ENCODE data around the gene ACVR1. TPM values are rescaled to one million over a fixed set of nuclear protein-coding genes. Genes with fewer than 3 reads are reported as not detected.
A peak's percentile ranks its signal among the peaks of the same experiment; 100 is the strongest.

The ACVR1 gene
- total RNA-seq, 2 donors from 2014 or later = 22.7 to 27.5 TPM

- H3K4me1 Mint-ChIP-seq = peaks cover 42% of the 10 kb centered on the region
- no peaks in the 10 kb centered on the region for H3K27me3 Mint-ChIP-seq
- H3K4me3 Mint-ChIP-seq = peak overlapping the region; percentile 86
- peak overlapping the region; percentile 35 for H3K27ac Mint-ChIP-seq
- no peaks in the 10 kb centered on the region for H3K9me3 Mint-ChIP-seq
- H3K36me3 Mint-ChIP-seq (ENCODE audit: low read depth) = peaks cover 10% of the 10 kb centered on the region
- peak; percentile 28 for ATAC-seq (replicated peaks)
These were observed 632 bp upstream of the ACVR1 start for GRCh38 chr2:157876786-157877138.

- Mint-ChIP-seq H3K27me3 (no peaks in the 10 kb centered on the region), H3K4me1 (peaks cover 48% of the 10 kb centered on the region), H3K9me3 (no peaks in the 10 kb centered on the region), H3K27ac (peak overlapping the region; percentile 95), H3K4me3 (peak overlapping the region; percentile 86), H3K36me3 (ENCODE audit: low read depth) (peaks cover 10% of the 10 kb centered on the region)
- ATAC-seq (replicated peaks) = peak; percentile 56
These were observed 477 bp downstream of the ACVR1 start for GRCh38 chr2:157875641-157876065.

DNA sequence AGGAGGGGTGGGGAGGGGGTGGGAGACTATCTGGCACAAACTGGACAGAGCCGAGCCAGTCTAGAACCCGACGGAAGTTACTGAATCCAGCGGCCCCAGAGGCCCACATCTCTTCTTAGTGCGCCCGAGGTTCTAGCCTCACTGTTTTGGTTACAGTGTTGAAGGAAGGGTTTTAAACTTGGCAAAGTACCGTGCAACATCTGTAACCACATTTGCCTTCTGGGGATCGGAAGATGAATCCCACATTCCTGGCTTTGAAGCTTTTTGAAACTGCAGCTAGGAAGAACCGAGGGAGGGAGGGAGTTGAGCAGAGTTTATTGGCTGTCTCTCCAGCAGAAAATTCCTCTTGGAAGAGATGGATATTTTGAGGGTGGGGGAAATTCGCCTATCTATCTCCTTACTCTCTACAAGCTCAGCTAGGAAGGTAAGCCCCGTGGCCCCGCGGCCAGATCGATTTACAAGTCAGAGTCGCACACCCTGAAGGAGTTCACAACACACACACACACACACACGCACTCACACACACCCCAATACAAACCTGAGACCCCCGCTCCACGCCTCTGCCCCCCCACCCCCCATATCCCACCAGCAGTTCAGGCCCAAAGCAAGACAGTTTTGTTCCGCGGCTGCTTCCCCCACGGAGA, 1.0 kb downstream of the ACVR1 start:
- ATAC-seq (replicated peaks) = no peak
- Mint-ChIP-seq H3K27me3 (no peaks in the 10 kb centered on the region), H3K4me3 (peak overlapping the region; percentile 86), H3K4me1 (peaks cover 51% of the 10 kb centered on the region), H3K9me3 (no peaks in the 10 kb centered on the region), H3K27ac (peak overlapping the region; percentile 95), H3K36me3 (ENCODE audit: low read depth) (peaks cover 10% of the 10 kb centered on the region)

DNA sequence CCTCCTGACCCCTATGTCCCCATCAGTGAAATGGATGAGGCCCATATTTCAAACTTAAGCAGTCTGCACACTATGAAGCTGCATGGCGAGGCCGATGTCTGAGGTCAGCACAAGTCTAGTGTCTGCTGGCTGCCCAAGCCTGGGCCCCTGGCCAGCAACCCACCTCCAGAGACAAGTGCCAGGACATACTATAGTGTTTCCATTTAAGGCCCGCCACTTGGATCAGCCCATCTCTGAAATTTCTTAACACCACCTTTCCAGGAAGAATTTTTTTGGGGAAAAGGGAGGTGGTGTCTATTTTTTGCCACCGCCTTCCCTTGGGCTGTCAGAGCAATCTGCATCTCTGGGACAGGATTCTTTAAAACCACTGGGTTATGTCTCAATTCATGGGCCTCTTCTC, 1.8 kb downstream of the ACVR1 start:
- H3K36me3 Mint-ChIP-seq (ENCODE audit: low read depth) = peaks cover 10% of the 10 kb centered on the region
- no peaks in the 10 kb centered on the region for H3K27me3 Mint-ChIP-seq
- H3K9me3 Mint-ChIP-seq = no peaks in the 10 kb centered on the region
- H3K4me3 Mint-ChIP-seq = peak overlapping the region; percentile 86
- no peak for ATAC-seq (replicated peaks)
- peaks cover 57% of the 10 kb centered on the region for H3K4me1 Mint-ChIP-seq
- peak overlapping the region; percentile 95 for H3K27ac Mint-ChIP-seq

- ATAC-seq (replicated peaks) = no peak
- Mint-ChIP-seq H3K9me3 (no peaks in the 10 kb centered on the region), H3K4me3 (peak overlapping the region; percentile 86), H3K4me1 (peaks cover 58% of the 10 kb centered on the region), H3K36me3 (ENCODE audit: low read depth) (peaks cover 19% of the 10 kb centered on the region), H3K27ac (no peak overlapping the region), H3K27me3 (no peaks in the 10 kb centered on the region)
These were observed 3.3 kb downstream of the ACVR1 start for GRCh38 chr2:157872791-157873190.

DNA sequence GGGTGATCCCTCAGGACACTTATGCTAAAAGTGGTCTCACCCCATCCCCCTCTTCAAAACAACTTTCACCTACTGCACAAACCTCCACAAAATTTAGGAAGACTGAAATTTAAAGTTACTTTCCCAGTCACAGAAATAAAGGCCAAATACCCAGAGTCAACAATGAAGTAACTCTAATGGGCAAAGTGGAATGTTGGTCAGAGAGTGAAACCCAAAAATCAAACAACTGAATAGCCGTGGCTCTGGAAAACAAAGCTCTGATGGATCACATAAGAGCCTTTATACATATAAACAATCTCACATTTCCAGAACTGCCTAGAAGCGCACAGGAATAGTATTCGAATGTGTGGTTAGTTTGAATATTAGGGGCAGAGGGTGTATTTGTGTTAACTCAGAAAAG, 4.7 kb downstream of the ACVR1 start:
- no peak for ATAC-seq (replicated peaks)
- Mint-ChIP-seq H3K9me3 (no peaks in the 10 kb centered on the region), H3K27ac (peak overlapping the region; percentile 29), H3K4me3 (peak overlapping the region; percentile 11), H3K27me3 (no peaks in the 10 kb centered on the region), H3K36me3 (ENCODE audit: low read depth) (peaks cover 25% of the 10 kb centered on the region), H3K4me1 (peaks cover 62% of the 10 kb centered on the region)

DNA sequence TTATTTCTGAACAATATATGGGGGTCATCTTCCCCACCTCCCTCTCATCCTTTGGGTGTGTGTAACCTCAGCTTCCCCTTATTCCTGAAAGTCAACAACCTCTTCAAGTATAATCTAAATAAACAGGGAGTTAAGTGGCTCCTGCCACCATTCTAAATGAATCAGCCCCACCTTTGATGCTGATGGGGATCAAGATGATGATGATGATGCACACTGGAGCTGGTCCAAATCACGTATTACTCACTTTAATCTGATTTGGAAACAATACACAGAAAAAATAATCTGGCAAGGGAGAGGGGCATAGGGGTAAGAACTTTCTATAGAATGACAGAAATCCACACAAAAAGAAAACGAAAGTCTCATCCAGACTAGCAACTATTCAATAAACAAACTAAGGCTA, 7.1 kb downstream of the ACVR1 start:
- peak; percentile 52 for ATAC-seq (replicated peaks)
- H3K36me3 Mint-ChIP-seq (ENCODE audit: low read depth) = peaks cover 28% of the 10 kb centered on the region
- no peaks in the 10 kb centered on the region for H3K27me3 Mint-ChIP-seq
- peak overlapping the region; percentile 46 for H3K4me3 Mint-ChIP-seq
- peak overlapping the region; percentile 71 for H3K27ac Mint-ChIP-seq
- H3K4me1 Mint-ChIP-seq = peaks cover 57% of the 10 kb centered on the region
- no peaks in the 10 kb centered on the region for H3K9me3 Mint-ChIP-seq

- Mint-ChIP-seq H3K27me3 (no peaks in the 10 kb centered on the region), H3K4me1 (peaks cover 48% of the 10 kb centered on the region), H3K9me3 (no peaks in the 10 kb centered on the region), H3K4me3 (no peak overlapping the region), H3K27ac (peak overlapping the region; percentile 71), H3K36me3 (ENCODE audit: low read depth) (peaks cover 28% of the 10 kb centered on the region)
- no peak for ATAC-seq (replicated peaks)
These were observed 8.4 kb downstream of the ACVR1 start for GRCh38 chr2:157867703-157868102.

GRCh38 chr2:157866666-157867642, 9.2 kb downstream of the ACVR1 start:
- Mint-ChIP-seq H3K4me3 (peak overlapping the region; percentile 36), H3K36me3 (ENCODE audit: low read depth) (peaks cover 28% of the 10 kb centered on the region), H3K27me3 (no peaks in the 10 kb centered on the region), H3K27ac (peak overlapping the region; percentile 75), H3K9me3 (no peaks in the 10 kb centered on the region), H3K4me1 (peaks cover 41% of the 10 kb centered on the region)
- ATAC-seq (replicated peaks) = no peak

DNA sequence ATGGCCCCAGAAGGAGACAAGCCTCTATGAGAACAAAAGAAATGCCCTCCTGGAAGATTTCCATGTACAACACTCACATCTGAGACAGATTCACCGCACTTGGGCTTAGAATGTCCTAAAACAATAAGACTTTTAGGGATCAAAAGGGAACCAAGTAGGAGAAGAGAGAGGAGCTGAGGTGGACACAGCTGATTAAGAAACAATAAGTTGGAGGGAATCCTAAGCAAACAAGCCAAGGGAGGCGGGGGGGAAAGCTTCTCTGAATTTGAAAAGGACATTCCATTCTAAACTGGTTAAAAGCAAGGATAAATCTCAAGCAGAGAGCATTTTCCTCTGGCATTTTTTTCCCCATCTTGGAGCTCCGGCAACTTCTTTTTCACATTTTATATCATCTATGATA, 9.9 kb downstream of the ACVR1 start:
- peak overlapping the region; percentile 75 for H3K27ac Mint-ChIP-seq
- H3K27me3 Mint-ChIP-seq = no peaks in the 10 kb centered on the region
- ATAC-seq (replicated peaks) = no peak
- H3K9me3 Mint-ChIP-seq = no peaks in the 10 kb centered on the region
- peaks cover 37% of the 10 kb centered on the region for H3K4me1 Mint-ChIP-seq
- no peak overlapping the region for H3K4me3 Mint-ChIP-seq
- H3K36me3 Mint-ChIP-seq (ENCODE audit: low read depth) = peaks cover 28% of the 10 kb centered on the region

GRCh38 chr2:157864857-157865430, 11.2 kb downstream of the ACVR1 start:
- Mint-ChIP-seq H3K36me3 (ENCODE audit: low read depth) (peaks cover 35% of the 10 kb centered on the region), H3K27ac (peak overlapping the region; percentile 87), H3K9me3 (no peaks in the 10 kb centered on the region), H3K27me3 (no peaks in the 10 kb centered on the region), H3K4me3 (peak overlapping the region; percentile 56), H3K4me1 (peaks cover 29% of the 10 kb centered on the region)
- peak; percentile 90 for ATAC-seq (replicated peaks)

DNA sequence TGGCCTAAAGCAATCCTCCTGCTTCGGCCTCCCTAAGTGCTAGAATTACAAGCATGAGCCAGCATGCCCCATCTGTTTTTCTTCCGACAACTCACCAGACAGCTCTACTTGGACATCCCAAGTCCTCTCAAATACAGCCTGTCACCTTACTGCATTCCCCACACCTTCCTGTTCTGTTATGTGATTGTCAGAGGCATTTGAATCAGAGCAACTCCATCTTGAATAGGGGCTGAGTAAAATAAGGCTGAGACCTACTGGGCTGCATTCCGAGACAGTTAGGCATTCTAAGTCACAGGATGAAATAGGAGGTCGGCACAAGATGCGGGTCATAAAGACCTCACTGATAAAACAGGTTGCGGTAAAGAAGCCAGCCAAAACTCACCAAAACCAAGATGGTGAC, 17.3 kb downstream of the ACVR1 start:
- peaks cover 62% of the 10 kb centered on the region for H3K36me3 Mint-ChIP-seq (ENCODE audit: low read depth)
- H3K4me3 Mint-ChIP-seq = no peak overlapping the region
- H3K9me3 Mint-ChIP-seq = no peaks in the 10 kb centered on the region
- no peak for ATAC-seq (replicated peaks)
- peaks cover 21% of the 10 kb centered on the region for H3K4me1 Mint-ChIP-seq
- H3K27me3 Mint-ChIP-seq = no peaks in the 10 kb centered on the region
- H3K27ac Mint-ChIP-seq = no peak overlapping the region

GRCh38 chr2:157857881-157858280, 18.2 kb downstream of the ACVR1 start:
- peaks cover 64% of the 10 kb centered on the region for H3K36me3 Mint-ChIP-seq (ENCODE audit: low read depth)
- H3K4me3 Mint-ChIP-seq = no peak overlapping the region
- H3K27ac Mint-ChIP-seq = peak overlapping the region; percentile 90
- no peaks in the 10 kb centered on the region for H3K27me3 Mint-ChIP-seq
- no peaks in the 10 kb centered on the region for H3K9me3 Mint-ChIP-seq
- peaks cover 31% of the 10 kb centered on the region for H3K4me1 Mint-ChIP-seq
- ATAC-seq (replicated peaks) = peak; percentile 22

- ATAC-seq (replicated peaks) = peak; percentile 31
- H3K9me3 Mint-ChIP-seq = no peaks in the 10 kb centered on the region
- H3K4me3 Mint-ChIP-seq = peak overlapping the region; percentile 52
- peaks cover 76% of the 10 kb centered on the region for H3K36me3 Mint-ChIP-seq (ENCODE audit: low read depth)
- peak overlapping the region; percentile 88 for H3K27ac Mint-ChIP-seq
- H3K27me3 Mint-ChIP-seq = no peaks in the 10 kb centered on the region
- peaks cover 31% of the 10 kb centered on the region for H3K4me1 Mint-ChIP-seq
These were observed 20.0 kb downstream of the ACVR1 start for GRCh38 chr2:157856187-157856515.

DNA sequence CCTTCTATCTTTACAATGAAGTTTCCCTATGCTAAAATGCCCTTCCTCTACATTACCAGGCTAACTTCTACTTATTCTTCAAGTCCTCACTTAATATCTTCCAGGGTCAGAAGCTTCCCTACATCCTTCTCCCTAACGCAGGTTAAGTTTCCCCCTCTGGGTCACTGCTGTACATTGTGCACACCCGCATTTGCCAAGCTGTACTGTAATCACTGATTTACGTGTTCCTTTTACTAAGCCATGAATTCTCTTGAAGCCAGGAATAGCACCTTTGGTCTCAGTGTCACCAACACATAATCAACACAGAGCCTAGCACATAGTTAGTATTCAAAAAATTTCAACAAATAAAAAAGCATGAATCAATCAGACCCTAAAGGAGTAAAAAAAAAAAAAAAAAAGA, 22.3 kb downstream of the ACVR1 start:
- H3K27me3 Mint-ChIP-seq = no peaks in the 10 kb centered on the region

More for the DNA sequence above, 22.3 kb downstream of the ACVR1 start:
- ATAC-seq (replicated peaks) = no peak
- H3K9me3 Mint-ChIP-seq = no peaks in the 10 kb centered on the region
- H3K27ac Mint-ChIP-seq = peak overlapping the region; percentile 44
- peaks cover 31% of the 10 kb centered on the region for H3K4me1 Mint-ChIP-seq
- H3K36me3 Mint-ChIP-seq (ENCODE audit: low read depth) = peaks cover 76% of the 10 kb centered on the region
- H3K4me3 Mint-ChIP-seq = no peak overlapping the region

Measured in activated T-helper 17 cell treated with anti-CD3 and anti-CD28 coated beads, Interleukin-2, amount 50 U/mL, for 72 hours (primary cell).